Adrenal gland (tissue), 5 donors: ENCODE data around the gene DLK1.

Experiments used
- POLR2A ChIP-seq, 2 donors: fragments of 450-650 bp; IDR thresholded peaks; one replicate each; pipeline ENCODE4 v1.6.1; 2017; ENCODE audit warnings: antibody characterized with exemption in 2 of 2, mild to moderate bottlenecking in 2 of 2, moderate library complexity in 1 of 2
- TF ChIP-seq, protein P1 (sequence below), 6 experiments: fragments of 450-650 bp in 4 of 6; fragments of 200-600 bp in 2 of 6; sonication (generic) in 1 of 6; IDR thresholded peaks; 1 replicate in 5 of 6; 2 replicates in 1 of 6; pipeline versions ENCODE4 v1.5.1 to v1.8.0; 2016 to 2021; ENCODE audit warnings: antibody characterized with exemption in 6 of 6, mild to moderate bottlenecking in 2 of 6, moderate library complexity in 1 of 6
- donor health status: DM: no; HTN: no; CAD: no.

GRCh38 chr14:100717386-100717785 is 9.3 kb upstream of the DLK1 start:
- TF ChIP-seq, protein P1, sequence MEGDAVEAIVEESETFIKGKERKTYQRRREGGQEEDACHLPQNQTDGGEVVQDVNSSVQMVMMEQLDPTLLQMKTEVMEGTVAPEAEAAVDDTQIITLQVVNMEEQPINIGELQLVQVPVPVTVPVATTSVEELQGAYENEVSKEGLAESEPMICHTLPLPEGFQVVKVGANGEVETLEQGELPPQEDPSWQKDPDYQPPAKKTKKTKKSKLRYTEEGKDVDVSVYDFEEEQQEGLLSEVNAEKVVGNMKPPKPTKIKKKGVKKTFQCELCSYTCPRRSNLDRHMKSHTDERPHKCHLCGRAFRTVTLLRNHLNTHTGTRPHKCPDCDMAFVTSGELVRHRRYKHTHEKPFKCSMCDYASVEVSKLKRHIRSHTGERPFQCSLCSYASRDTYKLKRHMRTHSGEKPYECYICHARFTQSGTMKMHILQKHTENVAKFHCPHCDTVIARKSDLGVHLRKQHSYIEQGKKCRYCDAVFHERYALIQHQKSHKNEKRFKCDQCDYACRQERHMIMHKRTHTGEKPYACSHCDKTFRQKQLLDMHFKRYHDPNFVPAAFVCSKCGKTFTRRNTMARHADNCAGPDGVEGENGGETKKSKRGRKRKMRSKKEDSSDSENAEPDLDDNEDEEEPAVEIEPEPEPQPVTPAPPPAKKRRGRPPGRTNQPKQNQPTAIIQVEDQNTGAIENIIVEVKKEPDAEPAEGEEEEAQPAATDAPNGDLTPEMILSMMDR (IDR thresholded peaks at IDR 0.05), result no peak
- TF ChIP-seq POLR2A (IDR thresholded peaks at IDR 0.05), result no peak
